Activated CD8-positive, alpha-beta T cell treated with anti-CD3 and anti-CD28 coated beads for 36 hours (primary cell): Measurements from ENCODE around the gene CD59. TPM values are rescaled to one million over a fixed set of nuclear protein-coding genes. Genes with fewer than 3 reads are reported as not detected.

ENCODE experiments used
- ATAC-seq: fragments of 200-7000 bp; cut with Tn5 transposase; one replicate; pipeline ENCODE4 v1.10.0; 2021; ENCODE audit warnings: mild to moderate bottlenecking, moderate library complexity
- CTCF ChIA-PET: fragments of 350-600 bp; sonication (Branson Sonifier 250); formaldehyde crosslinking; loops from one replicate; lab custom pipeline; 2021; ENCODE audit warnings: antibody characterized with exemption; lab: Charles Lee
- POLR2A ChIA-PET: fragments of 350-600 bp; sonication (Branson Sonifier 250); formaldehyde crosslinking; loops from one replicate; lab custom pipeline; 2021; ENCODE audit warnings: antibody characterized with exemption; lab: Charles Lee
- DNase-seq: peaks from one replicate; pipeline ENCODE4 v3.0.0-alpha.2; 2020
- H3K27ac Mint-ChIP-seq: one replicate; pipeline ENCODE4 v1.8.0; 2021; ENCODE audit warnings: mild to moderate bottlenecking, mixed read lengths
- H3K27me3 Mint-ChIP-seq: one replicate; pipeline ENCODE4 v1.8.0; 2021; ENCODE audit warnings: mixed read lengths
- H3K36me3 Mint-ChIP-seq: one replicate; pipeline ENCODE4 v1.8.0; 2021; ENCODE audit warnings: low read depth, mixed read lengths
- H3K4me1 Mint-ChIP-seq: one replicate; pipeline ENCODE4 v1.8.0; 2021; ENCODE audit warnings: low read depth, mixed read lengths
- H3K4me3 Mint-ChIP-seq: one replicate; pipeline ENCODE4 v1.8.0; 2021; ENCODE audit warnings: mild to moderate bottlenecking, moderate library complexity, mixed read lengths
- H3K9me3 Mint-ChIP-seq: one replicate; pipeline ENCODE4 v1.8.0; 2021; ENCODE audit warnings: mixed read lengths
- intact Hi-C: fragments of 100-400 bp; cut with micrococcal nuclease; formaldehyde crosslinking; loops from one replicate; pipeline ENCODE4 v1.10.0; 2022
- total RNA-seq, 2 experiments: library from RNA; stranded (reverse); gene quantifications; one replicate each; pipeline ENCODE4 v1.2.3, GENCODE V29; 2021
- TF ChIP-seq, protein P1 (sequence below): fragments of 200-600 bp; IDR thresholded peaks from one replicate; pipeline ENCODE4 v1.8.0; 2022; ENCODE audit warnings: antibody characterized with exemption, mild to moderate bottlenecking

The CD59 gene
- total RNA-seq, 2 experiments from 2014 or later: 36.0 to 36.1 TPM

DNA sequence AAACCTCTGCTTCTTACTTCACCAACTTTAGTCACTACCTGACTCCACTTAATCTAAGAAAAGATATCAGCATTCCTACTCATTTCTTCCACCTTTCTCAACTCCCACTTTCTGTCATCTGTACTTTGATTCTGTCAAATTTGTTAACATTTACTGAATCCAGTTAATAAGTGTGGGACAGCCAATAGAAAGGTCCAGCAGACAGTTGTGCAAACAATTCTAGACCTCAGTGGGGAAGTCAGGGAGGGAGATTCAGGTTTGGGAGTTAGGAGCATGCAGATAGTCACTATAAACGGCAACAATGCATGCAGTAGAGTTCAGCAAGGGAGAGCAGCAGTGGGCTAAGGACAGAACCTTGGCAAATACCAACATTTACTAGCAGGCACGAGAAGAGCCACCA, 34.0 kb upstream of the CD59 start:
- CTCF ChIA-PET: no interaction called here
- Mint-ChIP-seq H3K27ac (no peak overlapping the region), H3K27me3 (peaks cover 2% of the 10 kb centered on the region), H3K9me3 (no peaks in the 10 kb centered on the region), H3K36me3 (peaks cover 7% of the 10 kb centered on the region), H3K4me1 (peaks cover 32% of the 10 kb centered on the region), H3K4me3 (no peak overlapping the region)
- POLR2A ChIA-PET: no interaction called here
- DNase-seq: no peak
- intact Hi-C loops: no loop called here
- ATAC-seq: no peak
- TF ChIP-seq, protein P1, sequence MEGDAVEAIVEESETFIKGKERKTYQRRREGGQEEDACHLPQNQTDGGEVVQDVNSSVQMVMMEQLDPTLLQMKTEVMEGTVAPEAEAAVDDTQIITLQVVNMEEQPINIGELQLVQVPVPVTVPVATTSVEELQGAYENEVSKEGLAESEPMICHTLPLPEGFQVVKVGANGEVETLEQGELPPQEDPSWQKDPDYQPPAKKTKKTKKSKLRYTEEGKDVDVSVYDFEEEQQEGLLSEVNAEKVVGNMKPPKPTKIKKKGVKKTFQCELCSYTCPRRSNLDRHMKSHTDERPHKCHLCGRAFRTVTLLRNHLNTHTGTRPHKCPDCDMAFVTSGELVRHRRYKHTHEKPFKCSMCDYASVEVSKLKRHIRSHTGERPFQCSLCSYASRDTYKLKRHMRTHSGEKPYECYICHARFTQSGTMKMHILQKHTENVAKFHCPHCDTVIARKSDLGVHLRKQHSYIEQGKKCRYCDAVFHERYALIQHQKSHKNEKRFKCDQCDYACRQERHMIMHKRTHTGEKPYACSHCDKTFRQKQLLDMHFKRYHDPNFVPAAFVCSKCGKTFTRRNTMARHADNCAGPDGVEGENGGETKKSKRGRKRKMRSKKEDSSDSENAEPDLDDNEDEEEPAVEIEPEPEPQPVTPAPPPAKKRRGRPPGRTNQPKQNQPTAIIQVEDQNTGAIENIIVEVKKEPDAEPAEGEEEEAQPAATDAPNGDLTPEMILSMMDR: no peak

DNA sequence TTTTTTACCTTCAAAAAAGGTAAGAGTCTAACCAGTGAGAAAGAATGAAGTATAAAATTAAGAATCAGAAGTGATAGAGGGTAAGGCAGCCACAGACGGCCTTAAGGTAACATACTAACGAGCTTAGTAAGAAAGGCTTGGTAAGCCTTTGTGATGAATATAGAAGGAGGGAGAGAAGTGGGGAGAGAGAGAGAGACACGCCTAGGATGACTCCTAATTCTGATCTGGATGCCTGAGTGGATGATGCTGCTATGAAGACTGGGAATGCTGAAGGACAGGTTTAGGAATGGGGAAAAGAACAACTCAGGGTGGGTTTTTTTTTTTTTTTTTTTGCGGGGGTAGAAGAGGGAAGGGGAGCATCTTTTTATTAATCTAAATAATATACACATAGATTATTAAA, 33.3 kb upstream of the CD59 start:
- CTCF ChIA-PET: no interaction called here
- POLR2A ChIA-PET: no interaction called here
- Mint-ChIP-seq H3K27ac (no peak overlapping the region), H3K9me3 (no peaks in the 10 kb centered on the region), H3K4me3 (no peak overlapping the region), H3K36me3 (peaks cover 12% of the 10 kb centered on the region), H3K27me3 (no peaks in the 10 kb centered on the region), H3K4me1 (peaks cover 25% of the 10 kb centered on the region)
- TF ChIP-seq, protein P1: no peak
- intact Hi-C loops: no loop called here
- DNase-seq (no peak), ATAC-seq (no peak)

DNA sequence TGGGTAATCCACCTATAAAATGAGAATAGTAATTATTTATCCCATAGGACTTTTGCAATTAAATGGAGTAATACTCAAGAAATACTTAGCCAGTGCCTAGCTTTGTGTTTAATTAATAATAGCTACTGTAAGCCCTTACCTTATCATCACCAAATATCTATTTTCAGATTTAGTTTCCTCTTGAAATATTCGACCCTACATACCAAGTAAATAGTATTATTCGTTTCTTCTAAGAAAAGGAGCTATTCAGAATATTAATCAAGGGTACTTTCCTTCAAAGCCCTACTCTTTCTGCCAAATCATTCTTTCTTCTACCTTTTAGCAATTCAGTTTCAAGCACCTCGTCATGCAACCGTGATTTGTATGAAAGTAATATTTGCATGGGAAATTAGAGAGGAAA, 31.4 kb upstream of the CD59 start:
- Mint-ChIP-seq H3K9me3 (no peaks in the 10 kb centered on the region), H3K4me1 (peaks cover 20% of the 10 kb centered on the region), H3K36me3 (peaks cover 24% of the 10 kb centered on the region), H3K27me3 (no peaks in the 10 kb centered on the region), H3K27ac (no peak overlapping the region), H3K4me3 (no peak overlapping the region)
- TF ChIP-seq, protein P1: no peak
- ATAC-seq (no peak), DNase-seq (no peak)
- ChIA-PET POLR2A (no interaction called here), CTCF (interaction anchor here (0.9 kb wide), 1 partner anchor 220 kb away, joined by 3 read pairs; no protein-coding TSS in a partner anchor)
- intact Hi-C loops: no loop called here

DNA sequence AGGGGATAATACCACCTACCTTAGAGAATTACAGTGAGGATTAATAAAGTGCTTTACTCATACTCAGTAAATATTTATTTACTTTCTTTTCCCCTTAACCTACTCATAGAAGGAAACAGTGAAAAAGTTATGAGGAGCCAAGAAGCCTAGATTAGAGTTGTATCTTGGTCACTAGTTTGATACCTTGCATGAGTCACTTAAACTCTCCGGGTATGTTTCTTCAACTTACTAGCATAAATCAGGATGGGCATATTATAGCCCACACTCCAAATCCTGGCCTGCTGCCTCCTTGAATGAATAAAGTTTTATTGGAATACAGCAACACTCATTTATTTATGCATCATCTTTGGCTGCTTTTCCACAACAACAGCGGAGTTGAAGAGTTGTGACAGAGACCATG, 29.9 kb upstream of the CD59 start:
- CTCF ChIA-PET: no interaction called here
- no peak for DNase-seq
- Mint-ChIP-seq H3K9me3 (no peaks in the 10 kb centered on the region), H3K36me3 (peaks cover 26% of the 10 kb centered on the region), H3K27ac (no peak overlapping the region), H3K27me3 (no peaks in the 10 kb centered on the region), H3K4me1 (peaks cover 12% of the 10 kb centered on the region), H3K4me3 (no peak overlapping the region)
- POLR2A ChIA-PET: no interaction called here
- TF ChIP-seq, protein P1: no peak
- intact Hi-C loops: no loop called here
- no peak for ATAC-seq

DNA sequence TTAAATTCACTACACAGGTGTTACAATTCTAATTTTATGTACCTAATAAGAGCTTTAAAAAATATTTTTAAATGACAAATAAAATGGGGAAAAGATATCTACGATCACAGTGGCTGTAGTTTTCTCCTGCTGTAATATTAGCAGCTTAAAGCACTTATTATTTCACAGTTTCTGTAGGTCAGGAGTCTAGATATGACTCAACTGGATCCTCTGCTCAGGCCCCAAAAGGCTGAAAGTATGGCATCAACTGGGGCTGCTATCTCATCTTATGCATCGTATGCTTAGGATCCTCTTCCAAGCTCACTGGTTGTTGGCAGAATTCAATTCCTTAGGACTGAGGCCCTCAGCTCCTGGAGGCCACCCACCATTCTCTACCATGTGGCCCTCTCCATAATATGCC, 25.2 kb upstream of the CD59 start:
- DNase-seq (no peak), ATAC-seq (no peak)
- Mint-ChIP-seq H3K36me3 (peaks cover 49% of the 10 kb centered on the region), H3K27me3 (no peaks in the 10 kb centered on the region), H3K9me3 (no peaks in the 10 kb centered on the region), H3K4me3 (no peak overlapping the region), H3K27ac (no peak overlapping the region), H3K4me1 (peaks cover 16% of the 10 kb centered on the region)
- CTCF ChIA-PET: interaction anchor here (1.0 kb wide), 1 partner anchor 19 kb away, joined by 3 read pairs; no protein-coding TSS in a partner anchor
- POLR2A ChIA-PET: interaction anchor here (0.7 kb wide), 1 partner anchor 12 kb away, joined by 3 read pairs; no protein-coding TSS in a partner anchor
- TF ChIP-seq, protein P1: no peak
- intact Hi-C loops: no loop called here
